ENCODE results near the gene SLC22A1. TPM values are rescaled to one million over a fixed set of nuclear protein-coding genes. Genes with fewer than 3 reads are reported as not detected.
A peak's percentile ranks its signal among the peaks of the same experiment; 100 is the strongest.

The SLC22A1 gene
- total RNA-seq, 1 donor from 2014 or later, result under 0.01 TPM

GRCh38 chr6:160141001-160141726 is 19.5 kb downstream of the SLC22A1 start:
- TF ChIP-seq CTCF (IDR thresholded peaks at IDR 0.05; ENCODE audit: insufficient read depth, low read length, severe bottlenecking), result no peak
- H3K4me3 ChIP-seq (ENCODE audit: low read depth, low read length), result no peak overlapping the region
- DNase-seq (ENCODE audit: low read depth), result peak; percentile 35

GRCh38 chr6:160142115-160142715 is 20.6 kb downstream of the SLC22A1 start:
- FAIRE-seq, result no peak
- Histone ChIP-seq H3K36me3 (ENCODE audit: control insufficient read depth, insufficient read depth, low read length) (no peaks in the 10 kb centered on the region), H3K27me3 (ENCODE audit: control insufficient read depth, insufficient read depth, low read length) (no peaks in the 10 kb centered on the region), H3K4me3 (ENCODE audit: low read depth, low read length) (no peak overlapping the region)
- TF ChIP-seq CTCF (IDR thresholded peaks at IDR 0.05; ENCODE audit: insufficient read depth, low read length, severe bottlenecking), result no peak
- DNase-seq (ENCODE audit: low read depth), result no peak

More at GRCh38 chr6:160141001-160141726, 19.5 kb downstream of the SLC22A1 start:
- no peaks in the 10 kb centered on the region for H3K36me3 ChIP-seq (ENCODE audit: control insufficient read depth, insufficient read depth, low read length)
- FAIRE-seq, result no peak
- H3K27me3 ChIP-seq (ENCODE audit: control insufficient read depth, insufficient read depth, low read length), result no peaks in the 10 kb centered on the region

GRCh38 chr6:160146454-160147145 is 25.0 kb downstream of the SLC22A1 start:
- no peak for DNase-seq (ENCODE audit: low read depth)
- Histone ChIP-seq H3K36me3 (ENCODE audit: control insufficient read depth, insufficient read depth, low read length) (no peaks in the 10 kb centered on the region), H3K4me3 (ENCODE audit: low read depth, low read length) (no peak overlapping the region), H3K27me3 (ENCODE audit: control insufficient read depth, insufficient read depth, low read length) (no peaks in the 10 kb centered on the region)
- no peak for TF ChIP-seq CTCF (IDR thresholded peaks at IDR 0.05; ENCODE audit: insufficient read depth, low read length, severe bottlenecking)
- FAIRE-seq, result no peak

- Histone ChIP-seq H3K36me3 (ENCODE audit: control insufficient read depth, insufficient read depth, low read length) (no peaks in the 10 kb centered on the region), H3K4me3 (ENCODE audit: low read depth, low read length) (no peak overlapping the region), H3K27me3 (ENCODE audit: control insufficient read depth, insufficient read depth, low read length) (no peaks in the 10 kb centered on the region)
- no peak for TF ChIP-seq CTCF (IDR thresholded peaks at IDR 0.05; ENCODE audit: insufficient read depth, low read length, severe bottlenecking)
- DNase-seq (ENCODE audit: low read depth) (no peak), FAIRE-seq (no peak)
Measured at GRCh38 chr6:160147146-160147536, 25.5 kb downstream of the SLC22A1 start.

GRCh38 chr6:160154471-160154870 is 32.9 kb downstream of the SLC22A1 start:
- DNase-seq (ENCODE audit: low read depth), result no peak
- Histone ChIP-seq H3K36me3 (ENCODE audit: control insufficient read depth, insufficient read depth, low read length) (no peaks in the 10 kb centered on the region), H3K27me3 (ENCODE audit: control insufficient read depth, insufficient read depth, low read length) (no peaks in the 10 kb centered on the region), H3K4me3 (ENCODE audit: low read depth, low read length) (no peak overlapping the region)
- no peak for TF ChIP-seq CTCF (IDR thresholded peaks at IDR 0.05; ENCODE audit: insufficient read depth, low read length, severe bottlenecking)
- no peak for FAIRE-seq

Measured in bronchial epithelial cell (primary cell).